Right atrium auricular region (tissue), 2 donors: ENCODE data around the gene CMC4. TPM values are rescaled to one million over a fixed set of nuclear protein-coding genes. Genes with fewer than 3 reads are reported as not detected.

Source experiments
- DNase-seq: peaks from one replicate; pipeline ENCODE4 v3.0.0-alpha.2; 2019; ENCODE audit warnings: low spot score
- H3K27ac ChIP-seq, 2 donors: fragments of 200-600 bp; sonication (generic); 1 replicate in 1 of 2; 2 replicates in 1 of 2; pipeline ENCODE4 v1.5.1; 2016 to 2019
- H3K27me3 ChIP-seq, 2 donors: fragments of 200-600 bp; sonication (generic); one replicate each; pipeline versions ENCODE4 v1.5.1 to v1.6.0; 2017 to 2019
- H3K36me3 ChIP-seq: fragments of 200-600 bp; sonication (generic); one replicate; pipeline ENCODE4 v1.5.1; 2016
- H3K4me1 ChIP-seq, 2 donors: fragments of 200-600 bp; sonication (generic); one replicate each; pipeline versions ENCODE4 v1.5.1 to v1.6.0; 2017 to 2019
- H3K4me3 ChIP-seq, 2 donors: fragments of 200-600 bp; sonication (generic); 1 replicate in 1 of 2; 2 replicates in 1 of 2; pipeline ENCODE4 v1.5.1; 2017 to 2019; ENCODE audit warnings: mild to moderate bottlenecking in 1 of 2, moderate library complexity in 1 of 2
- H3K9me3 ChIP-seq, 2 donors: fragments of 200-600 bp; sonication (generic); one replicate each; pipeline ENCODE4 v1.5.1; 2019
- CTCF ChIP-seq, 2 donors: fragments of 200-600 bp; sonication (generic); IDR thresholded peaks; one replicate each; pipeline ENCODE4 v1.5.1; 2019; ENCODE audit warnings: antibody characterized with exemption in 2 of 2
- total RNA-seq, 2 donors: library from RNA; depleted of rRNA; stranded (reverse); fragments of >200 nt; gene quantifications; one replicate each; pipeline ENCODE4 v1.1.0, GENCODE V29; 2016

CMC4 gene
- total RNA-seq, 2 donors from 2014 or later: 39.9 to 58.3 TPM

- Histone ChIP-seq H3K27me3 (no peaks in the 10 kb centered on the region), H3K36me3 (no peaks in the 10 kb centered on the region)
Observed at GRCh38 chrX:155052738-155053498, 18.0 kb downstream of the CMC4 start.

GRCh38 chrX:155048977-155049619 lies 21.8 kb downstream of the CMC4 start:
- peak; percentile 47 to 66 for TF ChIP-seq CTCF (IDR thresholded peaks at IDR 0.05)
- Histone ChIP-seq H3K9me3 (no peaks in the 10 kb centered on the region), H3K27ac (no peak overlapping the region), H3K4me1 (peaks cover 0 to 8% of the 10 kb centered on the region in 2 donors), H3K27me3 (no peaks in the 10 kb centered on the region), H3K36me3 (no peaks in the 10 kb centered on the region), H3K4me3 (no peak overlapping the region)
- DNase-seq: no peak

More at GRCh38 chrX:155052738-155053498, 18.0 kb downstream of the CMC4 start:
- Histone ChIP-seq H3K4me3 (no peak overlapping the region), H3K27ac (no peak overlapping the region), H3K4me1 (peaks cover 0 to 8% of the 10 kb centered on the region in 2 donors), H3K9me3 (no peaks in the 10 kb centered on the region)
- no peak for TF ChIP-seq CTCF (IDR thresholded peaks at IDR 0.05)
- DNase-seq: no peak

- H3K27me3 ChIP-seq: no peaks in the 10 kb centered on the region
- peaks cover 0 to 8% of the 10 kb centered on the region in 2 donors for H3K4me1 ChIP-seq
- H3K4me3 ChIP-seq: no peak overlapping the region
- DNase-seq: no peak
- no peaks in the 10 kb centered on the region for H3K36me3 ChIP-seq
- no peaks in the 10 kb centered on the region for H3K9me3 ChIP-seq
- no peak for TF ChIP-seq CTCF (IDR thresholded peaks at IDR 0.05)
- peak overlapping the region in 1 of 2 donors; percentile 5 for H3K27ac ChIP-seq
Observed at GRCh38 chrX:155046811-155047528, 24.0 kb downstream of the CMC4 start.

- TF ChIP-seq CTCF (IDR thresholded peaks at IDR 0.05): no peak
- Histone ChIP-seq H3K9me3 (no peaks in the 10 kb centered on the region), H3K4me1 (peaks cover 0 to 8% of the 10 kb centered on the region in 2 donors), H3K4me3 (no peak overlapping the region), H3K27me3 (no peaks in the 10 kb centered on the region), H3K27ac (peak overlapping the region in 1 of 2 donors; percentile 5), H3K36me3 (no peaks in the 10 kb centered on the region)
- DNase-seq: no peak
Observed at GRCh38 chrX:155046129-155046810, 24.7 kb downstream of the CMC4 start.

- TF ChIP-seq CTCF (IDR thresholded peaks at IDR 0.05): no peak
- Histone ChIP-seq H3K27me3 (no peaks in the 10 kb centered on the region), H3K4me1 (no peaks in the 10 kb centered on the region), H3K4me3 (no peak overlapping the region), H3K9me3 (peaks cover 0 to 13% of the 10 kb centered on the region in 2 donors), H3K27ac (no peak overlapping the region), H3K36me3 (peaks cover 19% of the 10 kb centered on the region)
- DNase-seq: no peak
Observed at GRCh38 chrX:155035688-155036087, 35.2 kb downstream of the CMC4 start.
